CD1c-positive myeloid dendritic cell (primary cell): Measurements from ENCODE around the gene C2orf42.
"Not testable (repeated sequence)": the region's sequence is repeated elsewhere in the genome, so short reads cannot be mapped to it uniquely, and the experiment has no call there.

Source experiments
- DNase-seq: peaks from one replicate; pipeline ENCODE4 v3.0.0-alpha.2; 2016; ENCODE audit errors: extremely low spot score

C2orf42 gene

DNA sequence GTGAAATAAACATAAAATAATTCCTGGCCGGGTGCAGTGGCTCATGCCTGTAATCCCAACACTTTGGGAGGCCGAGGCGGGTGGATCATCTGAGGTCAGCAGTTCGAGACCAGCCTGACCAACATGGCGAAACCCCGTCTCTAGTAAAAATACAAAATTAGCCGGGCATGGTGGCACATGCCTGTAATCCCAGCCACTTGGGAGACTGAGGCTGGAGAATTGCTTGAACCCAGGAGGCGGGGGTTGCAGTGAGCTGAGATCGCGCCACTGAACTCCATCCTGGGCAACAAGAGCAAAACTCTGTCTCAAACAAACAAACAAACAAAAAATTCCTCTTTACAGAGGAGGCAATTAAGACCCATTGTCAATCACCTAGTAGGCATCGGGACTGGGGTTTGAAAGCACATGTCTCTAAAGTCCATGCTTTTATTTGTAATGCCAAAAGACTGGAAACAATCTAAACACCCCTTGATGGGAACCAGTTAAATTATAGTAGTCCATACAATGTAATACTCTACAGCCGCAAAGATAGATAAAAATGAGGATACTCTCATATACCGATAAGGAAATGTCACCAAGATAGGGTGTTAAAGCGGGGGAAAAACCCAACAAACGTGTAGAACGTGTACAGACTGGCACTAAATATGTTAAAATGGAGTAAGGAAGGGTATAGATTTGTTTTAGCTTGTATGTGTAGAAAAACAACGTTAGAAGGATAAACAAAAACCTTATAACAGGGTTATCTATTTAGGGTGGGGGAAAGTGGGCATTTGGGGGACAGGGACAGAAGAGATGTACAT is 59.3 kb downstream of the C2orf42 start:
- DNase-seq: not testable (repeated sequence)

DNA sequence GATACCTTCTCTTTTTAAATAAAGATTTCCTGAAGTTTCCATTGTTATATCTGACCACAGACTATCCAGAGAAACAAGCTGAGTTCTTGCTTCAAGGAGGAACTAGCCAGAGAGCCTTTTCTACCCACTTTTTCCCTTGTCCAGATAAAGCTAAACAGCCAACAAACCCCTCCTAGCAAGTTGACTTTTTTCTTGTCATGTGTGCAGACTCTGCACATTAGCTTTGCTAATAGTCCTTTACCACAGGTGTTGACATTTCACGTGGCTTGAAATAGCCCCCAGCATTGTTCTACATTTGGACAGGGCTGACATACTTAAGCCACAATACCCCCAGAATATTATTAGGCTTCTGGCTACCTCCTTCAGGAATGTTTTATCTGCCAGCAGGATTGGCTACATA is 62.8 kb downstream of the C2orf42 start:
- DNase-seq: peak; percentile 51

DNA sequence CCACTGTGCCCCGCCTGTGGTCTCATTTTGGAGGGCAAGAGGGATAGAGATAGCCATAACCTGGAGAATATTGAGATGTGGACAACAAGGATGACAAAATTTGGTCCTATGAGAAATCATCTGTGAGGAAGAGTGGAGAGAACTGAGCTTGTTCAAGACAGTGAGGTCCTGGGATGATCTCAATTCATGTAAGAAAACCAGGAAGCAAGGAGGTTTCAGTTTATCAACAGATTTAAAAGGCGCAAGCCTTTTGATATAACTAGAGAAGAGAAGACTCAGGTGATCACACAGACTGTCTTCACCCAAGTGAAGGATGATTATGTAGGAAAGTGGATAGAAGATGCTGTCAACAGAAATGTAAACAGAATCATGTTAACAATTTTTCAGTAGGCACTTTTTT is 64.4 kb downstream of the C2orf42 start:
- DNase-seq: peak; percentile 55

DNA sequence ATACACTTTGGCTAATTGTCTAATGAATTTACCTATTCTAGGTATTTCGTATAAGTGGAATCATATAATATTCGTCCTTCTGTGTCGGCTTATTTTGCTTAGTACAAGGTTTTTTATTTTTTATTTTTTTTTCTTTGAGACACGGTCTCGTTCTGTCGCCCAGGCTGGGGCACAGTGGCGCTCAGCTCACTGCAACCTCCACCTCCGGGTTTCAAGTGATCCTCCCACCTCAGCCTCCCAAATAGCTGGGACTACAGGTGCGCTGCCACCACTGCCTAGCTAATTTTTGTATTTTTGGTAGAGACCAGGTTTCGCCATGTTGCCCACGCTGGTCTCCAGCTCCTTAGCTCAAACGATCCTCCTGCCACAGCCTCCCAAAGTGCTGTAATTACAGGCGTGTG is 65.3 kb downstream of the C2orf42 start:
- DNase-seq: no peak

DNA sequence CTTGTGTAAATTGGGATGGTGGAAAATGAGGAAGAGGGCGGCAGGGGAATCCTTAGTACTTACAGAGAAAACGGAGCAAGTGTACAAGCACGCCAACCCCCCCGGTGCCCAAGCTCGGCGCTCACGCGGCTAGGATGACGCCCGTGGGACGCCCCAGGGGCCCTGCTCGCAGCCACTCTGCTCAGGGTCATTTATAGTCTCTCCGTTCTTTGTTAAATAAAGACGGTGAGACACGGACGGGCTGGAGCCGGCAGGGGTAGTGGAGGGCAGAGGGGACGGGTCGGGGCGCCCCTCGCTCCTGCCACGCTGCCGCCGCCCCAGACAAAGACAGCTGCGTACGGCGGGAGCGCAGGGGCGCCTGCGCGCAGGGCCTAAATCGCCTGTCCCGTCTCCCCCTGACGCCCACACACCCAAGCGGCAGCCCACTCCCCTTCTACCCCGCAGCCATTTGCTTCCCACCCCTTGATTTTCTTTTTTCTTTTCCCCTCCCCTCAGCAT is 65.8 kb downstream of the C2orf42 start:
- DNase-seq: peak; percentile 94

DNA sequence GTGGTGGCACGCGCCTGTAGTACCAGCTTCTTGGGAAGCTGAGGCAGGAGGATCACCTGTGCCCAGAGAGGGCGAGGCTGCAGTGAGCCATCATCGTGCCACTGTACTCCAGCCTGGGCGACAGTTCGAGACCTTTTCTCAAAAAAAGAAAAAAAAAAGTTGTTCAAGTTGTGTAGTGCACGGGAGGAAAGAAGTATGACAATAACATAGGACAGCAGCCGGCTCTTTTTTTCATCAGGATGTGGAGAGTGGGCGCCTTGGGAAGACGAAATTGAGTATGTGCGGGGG is 67.0 kb downstream of the C2orf42 start:
- DNase-seq: no peak

DNA sequence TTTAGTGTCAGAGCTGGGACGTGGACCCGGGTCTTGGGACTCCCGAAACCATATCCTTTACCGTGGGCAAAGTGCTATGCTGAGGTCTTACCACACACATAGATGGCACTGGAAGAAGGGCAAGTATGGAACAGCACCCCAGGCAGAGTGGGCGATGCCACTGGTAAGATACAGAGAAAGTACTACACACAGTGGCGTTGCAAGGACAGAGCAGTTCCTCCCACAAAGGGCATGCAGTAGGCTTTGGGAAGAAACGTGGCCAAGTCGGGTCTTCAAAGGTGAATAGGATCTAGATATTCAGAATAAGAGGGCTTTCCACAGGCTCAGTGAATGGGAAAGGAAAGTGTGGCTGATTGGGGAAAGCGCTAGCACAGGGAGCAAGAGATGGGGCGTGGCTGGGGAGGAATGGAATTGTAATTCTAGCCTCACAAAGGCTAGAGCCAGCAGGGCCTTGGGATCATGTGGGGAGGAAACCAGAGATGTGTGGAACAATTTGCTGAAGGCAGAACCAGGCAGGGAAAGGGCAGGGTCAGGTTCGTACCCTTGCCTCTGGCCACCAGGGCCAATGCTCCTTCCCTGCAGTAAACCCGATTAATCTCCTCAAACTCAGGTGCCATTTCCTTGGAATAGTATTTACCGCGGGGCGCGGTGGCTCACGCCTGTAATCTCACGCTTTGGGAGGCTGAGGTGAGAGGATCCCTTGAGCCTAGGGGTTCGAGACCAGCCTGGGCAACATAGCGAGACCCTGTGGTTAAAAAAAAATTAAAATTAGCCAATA is 67.6 kb downstream of the C2orf42 start:
- peak; percentile 36 for DNase-seq

DNA sequence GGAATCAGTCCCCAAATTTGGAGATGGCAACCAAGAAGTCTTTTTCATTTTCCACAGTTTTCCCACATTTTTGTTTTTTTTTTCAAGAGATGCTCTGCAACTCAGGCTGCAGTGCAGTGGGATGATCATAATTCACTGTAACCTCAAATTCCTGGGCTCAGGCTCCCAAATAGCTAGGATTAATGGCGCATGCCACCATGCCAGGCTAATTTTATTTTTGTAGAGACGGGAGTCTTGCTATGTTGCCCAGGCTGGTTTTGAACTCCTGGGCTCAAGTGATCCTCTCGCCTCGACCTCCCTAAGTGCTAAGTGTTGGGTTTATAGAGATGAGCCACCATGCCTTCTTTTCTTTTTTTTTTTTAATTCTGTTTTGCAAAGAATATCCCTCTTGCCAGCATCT is 68.3 kb downstream of the C2orf42 start:
- no peak for DNase-seq

DNA sequence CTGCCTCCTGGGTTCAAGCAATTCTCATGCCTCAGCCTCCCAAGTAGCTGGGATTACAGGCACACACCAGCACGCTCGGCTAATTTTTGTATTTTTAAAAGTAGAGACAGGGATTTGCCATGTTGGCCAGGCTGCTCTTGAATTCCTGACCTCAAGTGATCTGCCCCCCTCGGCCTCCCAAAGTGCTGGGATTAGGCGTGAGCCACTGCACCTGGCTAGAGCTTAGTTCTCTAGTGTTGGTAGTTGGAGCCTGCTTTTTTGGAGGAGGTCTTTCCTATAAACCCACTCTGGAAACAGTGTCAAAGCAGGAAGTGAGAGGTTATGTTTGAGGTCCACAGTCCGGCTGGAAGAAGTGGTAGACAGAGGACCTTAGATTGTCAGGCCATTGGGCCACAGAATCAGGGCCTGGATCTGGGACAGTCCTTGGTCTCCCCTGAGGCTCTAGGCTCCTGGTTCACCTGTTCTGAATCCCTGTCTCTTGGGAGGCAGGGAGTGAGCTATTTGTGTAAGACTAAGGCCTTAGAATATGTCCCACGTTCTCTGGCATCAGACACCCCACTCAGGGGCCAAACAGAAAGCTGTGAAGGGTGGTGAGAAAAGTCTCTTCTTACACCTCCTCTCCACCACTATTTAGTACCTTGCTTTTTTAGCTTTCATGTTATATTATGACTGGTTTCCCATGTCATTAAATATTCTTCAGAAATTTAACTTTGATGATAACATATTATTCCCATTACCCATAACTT is 69.0 kb downstream of the C2orf42 start:
- peak; percentile 28 for DNase-seq

DNA sequence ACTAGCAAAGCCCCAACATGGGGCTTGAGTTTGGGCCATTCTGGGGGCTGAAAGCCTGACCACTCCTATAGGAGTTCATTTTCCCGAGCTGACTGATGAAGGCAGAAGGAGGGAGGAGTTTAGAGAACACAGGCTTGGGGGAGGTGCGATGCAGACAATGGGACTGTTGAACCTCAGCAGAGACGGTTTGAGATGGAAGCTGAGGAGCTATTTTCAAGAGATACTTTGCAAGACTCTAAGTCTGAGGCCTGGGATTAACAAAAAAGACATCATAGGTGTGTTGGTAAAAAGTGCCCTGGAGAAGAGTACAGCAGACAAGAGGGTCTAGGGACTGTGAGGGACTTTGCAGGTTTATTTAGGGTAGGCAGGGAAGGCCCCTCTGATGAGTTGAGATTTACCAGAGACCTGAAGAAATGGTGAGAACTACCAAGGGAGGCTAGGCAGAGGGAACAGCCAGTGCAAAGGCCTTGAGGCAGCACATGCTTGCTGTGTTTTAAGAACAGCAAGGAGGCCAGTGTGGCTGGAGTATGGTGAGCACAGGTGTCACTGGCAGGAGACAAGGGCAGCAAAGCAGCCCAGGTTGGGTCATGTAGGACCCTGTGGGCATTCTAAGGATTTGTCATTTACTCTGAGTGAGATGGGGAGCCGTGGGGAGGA is 71.9 kb downstream of the C2orf42 start:
- DNase-seq: no peak

DNA sequence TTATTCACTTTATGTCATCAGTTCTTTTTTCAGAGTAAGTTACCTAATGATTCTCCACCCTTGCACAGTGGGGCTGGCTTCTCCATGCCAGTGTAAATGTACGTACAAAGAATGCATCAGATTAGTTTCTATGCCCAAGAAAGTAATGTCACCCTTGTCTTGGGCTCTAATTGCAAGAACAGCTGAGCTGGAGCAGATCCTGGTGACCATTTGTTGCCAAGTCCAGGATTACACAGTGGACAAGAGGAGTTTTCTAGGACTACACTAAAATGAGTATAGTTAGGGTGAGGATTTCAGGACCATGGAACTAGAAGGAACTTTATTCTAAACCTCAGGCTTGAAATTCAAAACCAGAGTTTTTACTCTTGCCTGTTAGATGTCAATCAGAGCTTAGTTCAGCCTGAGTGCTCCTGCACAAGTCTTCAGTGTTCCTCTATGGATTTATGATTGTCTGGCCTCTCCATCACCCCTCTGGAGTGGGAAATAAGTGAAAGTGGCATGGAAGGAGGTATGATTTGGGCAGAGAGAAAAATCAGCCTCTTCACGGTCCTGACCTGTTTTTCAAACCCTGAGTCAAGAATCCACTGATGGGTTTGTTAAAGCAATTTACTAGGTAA is 73.8 kb downstream of the C2orf42 start:
- no peak for DNase-seq

DNA sequence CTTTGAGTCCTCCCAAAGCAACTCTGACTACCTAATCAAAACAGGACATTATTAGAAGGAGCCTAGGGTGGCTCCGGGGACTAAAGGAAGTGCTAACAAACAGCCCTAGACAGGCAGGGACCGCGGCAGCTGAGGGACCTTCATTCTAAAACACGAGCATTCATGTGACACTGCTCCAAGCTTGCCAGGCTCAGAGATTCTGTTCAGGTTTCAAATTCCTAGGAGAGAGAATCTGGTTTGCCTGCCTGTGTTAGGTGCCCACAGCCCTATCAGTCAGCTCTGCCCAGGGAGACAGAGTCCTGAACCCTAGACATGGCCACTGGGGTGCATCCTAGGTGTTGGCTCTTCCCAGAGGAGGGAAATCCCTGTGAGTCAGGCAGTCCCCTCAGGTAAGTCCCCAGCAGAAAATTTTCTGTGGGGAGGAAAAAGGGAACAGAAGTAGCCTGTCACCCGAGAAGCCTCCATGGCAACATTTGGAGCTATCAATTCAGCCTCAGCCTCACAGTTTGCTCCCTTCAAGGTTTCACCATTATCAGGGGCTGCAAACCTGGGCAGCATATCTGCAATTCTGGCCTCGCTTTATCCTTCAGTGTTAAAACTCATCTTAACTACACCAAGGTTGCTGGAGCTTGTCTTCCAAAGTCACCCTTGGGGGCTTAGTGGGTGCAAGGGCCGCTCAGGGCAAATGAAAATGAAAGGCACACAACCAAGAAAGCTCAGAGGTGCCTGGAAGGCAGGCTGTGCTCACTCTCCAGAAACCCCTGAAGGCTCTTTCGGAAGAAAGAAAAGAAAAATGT is 75.0 kb downstream of the C2orf42 start:
- peak; percentile 28 for DNase-seq

DNA sequence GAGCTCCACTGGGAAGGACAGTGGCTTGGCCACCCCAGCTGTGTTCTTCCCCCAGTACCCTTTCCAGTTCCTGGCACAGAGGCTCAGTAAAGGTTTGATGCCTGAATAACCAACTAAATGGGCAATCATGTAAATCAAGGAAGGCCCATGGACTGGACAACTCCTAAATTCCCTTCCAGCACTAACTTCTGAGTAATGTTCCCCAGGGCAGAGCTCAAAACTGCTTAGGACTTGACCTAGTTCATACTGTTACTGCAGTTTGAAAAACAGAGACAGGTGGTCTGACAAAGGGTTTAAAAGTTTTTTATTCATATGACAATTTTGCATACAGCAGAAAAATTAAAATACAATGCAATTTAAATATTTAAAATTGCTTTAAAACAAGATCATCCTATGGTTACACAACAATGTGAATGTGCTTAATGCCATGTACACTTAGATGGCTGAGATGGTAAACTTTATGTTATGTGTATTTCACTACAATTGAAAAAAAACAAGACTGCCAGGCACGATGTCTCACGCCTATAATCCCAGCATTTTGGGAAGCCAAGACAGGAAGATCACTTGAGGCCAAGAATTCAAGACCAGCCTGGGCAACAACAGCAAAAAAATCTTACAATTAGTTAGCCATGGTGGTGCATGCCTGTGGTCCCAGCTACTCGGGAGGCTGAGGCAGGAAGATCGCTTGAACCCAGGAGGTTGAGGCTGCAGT is 77.3 kb downstream of the C2orf42 start:
- DNase-seq: no peak

DNA sequence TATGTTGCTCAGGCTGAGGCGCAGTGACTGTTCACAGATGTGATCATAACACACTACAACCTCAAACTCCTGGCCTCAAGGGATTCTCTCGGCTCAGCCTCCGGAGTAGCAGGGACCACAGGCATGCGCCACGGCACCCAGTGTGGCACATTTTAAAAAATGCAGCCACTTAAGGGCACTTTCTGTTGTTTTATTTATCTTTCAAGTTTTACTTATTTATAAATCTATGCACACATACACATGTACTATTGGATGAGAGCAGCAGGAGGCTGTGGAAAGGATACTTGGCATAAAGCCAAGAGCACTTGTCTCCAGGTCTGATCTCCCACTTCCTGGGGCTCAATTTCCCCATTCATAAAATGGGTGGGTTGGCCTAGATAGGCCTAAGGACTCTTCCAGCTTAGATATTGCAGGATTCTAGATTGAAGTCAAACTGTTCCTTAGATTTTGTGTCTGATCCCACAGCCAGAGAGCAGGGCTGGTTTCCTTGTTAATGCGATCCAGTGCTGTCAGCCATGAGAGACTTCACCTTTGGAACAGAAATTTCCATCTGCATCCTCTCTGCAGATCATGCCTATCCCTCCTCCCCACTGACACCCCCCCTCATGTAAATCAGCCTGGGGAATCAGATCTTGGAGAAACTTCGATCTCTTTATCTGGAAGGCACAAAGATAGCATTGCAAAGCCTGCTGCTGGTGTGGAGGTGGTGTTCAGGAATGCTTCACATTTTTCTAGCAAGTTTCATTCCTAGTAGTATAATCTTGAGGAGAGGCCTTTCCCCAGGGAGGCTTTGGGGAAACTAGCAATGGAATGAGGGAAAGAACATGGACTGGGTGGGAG is 78.8 kb downstream of the C2orf42 start:
- DNase-seq: no peak

DNA sequence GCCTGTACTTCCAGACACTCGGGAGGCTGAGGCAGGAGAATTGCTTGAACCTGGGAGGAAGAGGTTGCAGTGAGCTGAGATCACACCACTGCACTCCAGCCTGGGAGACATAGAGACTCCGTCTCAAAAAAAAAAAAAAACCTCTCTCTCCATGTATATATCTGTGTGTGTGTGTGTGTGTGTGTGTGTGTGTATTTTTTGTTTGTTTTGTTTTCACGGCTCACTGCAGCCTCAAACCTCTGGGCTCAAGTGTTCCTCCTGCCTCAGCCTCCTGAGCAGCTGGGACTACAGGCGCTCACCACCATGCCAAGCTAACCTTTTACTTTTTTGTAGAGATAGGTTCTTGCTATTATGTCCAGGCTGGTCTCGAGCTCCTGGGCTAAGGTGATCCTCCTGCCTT is 80.4 kb downstream of the C2orf42 start:
- not testable (repeated sequence) for DNase-seq

DNA sequence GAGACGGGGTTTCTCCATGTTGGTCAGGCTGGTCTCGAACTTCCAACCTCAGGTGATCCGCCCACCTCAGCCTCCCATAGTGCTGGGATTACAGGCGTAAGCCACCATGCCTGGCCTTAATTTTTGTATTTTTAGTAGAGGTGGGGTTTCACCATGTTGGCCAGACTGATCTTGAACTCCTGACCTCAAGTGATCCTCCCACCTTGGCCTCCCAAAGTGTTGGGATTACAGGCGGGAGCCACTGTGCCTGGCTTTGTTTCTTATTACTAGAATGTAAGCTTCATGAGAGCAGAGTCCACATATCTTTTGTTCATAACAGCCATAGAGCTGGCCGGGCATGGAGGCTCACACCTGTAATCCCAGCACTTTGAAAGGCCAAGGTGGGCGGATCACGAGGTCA is 84.7 kb downstream of the C2orf42 start:
- DNase-seq: not testable (repeated sequence)

DNA sequence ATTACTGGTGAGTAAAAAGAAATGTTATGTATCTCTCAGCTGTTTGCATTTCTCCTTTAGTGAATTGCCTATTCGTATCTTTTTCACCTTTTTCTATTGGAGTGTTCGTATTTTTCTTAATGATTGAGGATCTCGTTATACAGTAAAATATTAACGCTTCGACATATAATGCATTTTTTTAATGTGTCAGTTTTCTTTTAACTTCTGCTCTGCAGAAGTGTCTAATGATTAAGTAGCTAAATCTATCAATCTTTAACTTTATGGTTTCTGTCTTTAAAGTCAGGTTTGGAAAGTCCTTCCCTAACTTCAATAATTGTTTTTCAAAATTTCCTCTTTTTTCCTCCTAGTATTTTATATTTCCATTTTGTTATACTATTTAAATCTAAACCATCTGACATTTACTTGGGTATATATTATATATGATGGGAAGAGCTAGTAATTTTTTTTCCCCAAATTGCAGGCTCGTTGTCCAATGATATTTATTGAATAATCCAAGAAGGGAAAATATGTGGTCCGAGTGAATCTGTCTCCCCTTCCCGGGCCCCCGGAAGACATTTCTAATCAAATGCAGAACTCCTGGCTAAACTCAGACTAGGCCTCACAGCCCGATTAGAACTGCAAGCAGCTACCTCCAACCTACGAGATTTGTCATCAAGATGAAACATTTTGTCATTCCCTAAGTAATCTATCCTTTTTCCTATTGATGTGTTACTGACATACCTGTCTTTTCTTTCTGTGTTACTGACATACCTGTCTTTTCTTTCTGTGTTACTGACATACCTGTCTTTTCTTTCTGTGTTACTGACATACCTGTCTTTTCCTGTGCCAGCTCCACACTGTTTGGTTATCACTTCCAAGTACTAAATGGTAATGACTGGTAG is 86.3 kb downstream of the C2orf42 start:
- DNase-seq: peak; percentile 49

DNA sequence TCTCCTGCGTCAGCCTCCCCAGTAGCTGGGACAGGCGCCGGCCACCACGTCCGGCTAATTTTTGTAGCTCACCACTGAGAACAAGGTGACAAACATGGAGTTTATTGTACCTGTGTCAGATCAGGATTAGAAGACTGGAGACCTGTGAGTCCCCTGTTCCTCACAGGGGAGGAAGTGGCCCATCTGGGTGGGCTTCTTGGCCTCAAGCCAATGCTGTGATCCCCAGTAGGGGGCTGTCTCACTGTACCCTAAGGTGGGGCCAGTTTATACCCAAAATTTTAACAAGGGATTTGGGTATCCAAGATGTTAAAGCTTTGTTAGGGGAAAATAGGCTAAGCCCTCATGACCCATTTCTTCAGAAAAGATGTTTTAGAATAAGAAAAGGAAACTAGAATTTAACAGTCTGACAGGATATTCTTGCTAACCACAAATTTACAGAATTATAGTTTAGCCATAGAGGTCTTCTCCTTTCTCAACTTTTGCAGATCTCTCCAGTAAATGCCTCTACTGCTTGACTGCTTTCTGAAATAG is 87.2 kb downstream of the C2orf42 start:
- peak; percentile 48 for DNase-seq
